AG04450 (cell line): ENCODE data around the gene RIC3. TPM values are rescaled to one million over a fixed set of nuclear protein-coding genes. Genes with fewer than 3 reads are reported as not detected.

Experiments
- CTCF ChIA-PET: fragments of 300-600, 350-600 bp; formaldehyde crosslinking; extraction: SDS; loops from one replicate; lab custom pipeline; 2022; ENCODE audit warnings: antibody characterized with exemption, inconsistent platforms; lab: Charles Lee
- POLR2A ChIA-PET: fragments of 350-600 bp; formaldehyde crosslinking; extraction: SDS; loops from one replicate; lab custom pipeline; 2021; ENCODE audit warnings: antibody characterized with exemption, inconsistent platforms; lab: Yijun Ruan, JAX
- DNase-seq: peaks from one replicate; pipeline ENCODE4 v3.0.0-alpha.2; 2011; ENCODE audit warnings: low read depth, low spot score
- H3K27ac ChIP-seq: one replicate; pipeline ENCODE4 v1.5.1; 2012; ENCODE audit warnings: low read depth, low read length, control low read depth
- H3K27me3 ChIP-seq: one replicate; pipeline ENCODE4 v1.6.0; 2012; ENCODE audit warnings: low read length; ENCODE audit not compliant: control insufficient read depth, insufficient read depth
- H3K4me3 ChIP-seq: 2 replicates; pipeline ENCODE4 v1.5.1; 2011; ENCODE audit warnings: mild to moderate bottlenecking, low read depth, low read length, control low read depth
- H3K9me3 ChIP-seq: 2 replicates; pipeline ENCODE4 v1.5.1; 2012; ENCODE audit warnings: low read length; ENCODE audit not compliant: control insufficient read depth, insufficient read depth
- polyA plus RNA-seq: library from polyadenylated mRNA; depleted of rRNA; stranded (reverse); fragments of >200 nt; gene quantifications from 2 replicates; pipeline ENCODE4 v1.2.3, GENCODE V29; 2011
- TF ChIP-seq, protein P1 (sequence below): IDR thresholded peaks from 2 replicates; pipeline ENCODE4 v1.5.1; 2011; ENCODE audit warnings: low read depth, low read length, control low read depth, inconsistent platforms

Gene RIC3
- polyA plus RNA-seq, 1 experiment: not detected

DNA sequence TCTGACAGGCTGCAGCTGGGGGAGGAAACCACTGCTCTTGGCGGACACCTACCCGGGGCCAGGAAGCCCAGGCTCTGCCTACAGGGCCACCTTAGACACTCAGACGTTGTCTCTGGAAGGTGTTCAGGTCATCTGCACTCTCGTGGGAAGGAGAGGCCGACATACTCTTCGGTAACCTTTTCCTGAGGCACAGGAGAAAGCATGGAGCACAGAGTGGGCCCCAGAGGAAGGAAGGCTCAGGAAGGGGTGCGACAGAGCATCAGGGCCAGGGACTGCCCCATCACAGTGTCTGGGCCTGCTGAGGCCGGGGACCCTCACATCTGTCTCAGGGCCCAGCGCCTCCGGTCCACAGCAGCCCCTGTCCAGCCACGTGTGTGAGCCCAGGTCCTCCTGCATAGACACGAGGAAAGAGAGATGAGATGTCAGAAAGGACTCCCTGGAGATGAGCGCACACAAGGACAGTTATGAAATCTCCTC is 106.0 kb downstream of the RIC3 start:
- no peak for DNase-seq

DNA sequence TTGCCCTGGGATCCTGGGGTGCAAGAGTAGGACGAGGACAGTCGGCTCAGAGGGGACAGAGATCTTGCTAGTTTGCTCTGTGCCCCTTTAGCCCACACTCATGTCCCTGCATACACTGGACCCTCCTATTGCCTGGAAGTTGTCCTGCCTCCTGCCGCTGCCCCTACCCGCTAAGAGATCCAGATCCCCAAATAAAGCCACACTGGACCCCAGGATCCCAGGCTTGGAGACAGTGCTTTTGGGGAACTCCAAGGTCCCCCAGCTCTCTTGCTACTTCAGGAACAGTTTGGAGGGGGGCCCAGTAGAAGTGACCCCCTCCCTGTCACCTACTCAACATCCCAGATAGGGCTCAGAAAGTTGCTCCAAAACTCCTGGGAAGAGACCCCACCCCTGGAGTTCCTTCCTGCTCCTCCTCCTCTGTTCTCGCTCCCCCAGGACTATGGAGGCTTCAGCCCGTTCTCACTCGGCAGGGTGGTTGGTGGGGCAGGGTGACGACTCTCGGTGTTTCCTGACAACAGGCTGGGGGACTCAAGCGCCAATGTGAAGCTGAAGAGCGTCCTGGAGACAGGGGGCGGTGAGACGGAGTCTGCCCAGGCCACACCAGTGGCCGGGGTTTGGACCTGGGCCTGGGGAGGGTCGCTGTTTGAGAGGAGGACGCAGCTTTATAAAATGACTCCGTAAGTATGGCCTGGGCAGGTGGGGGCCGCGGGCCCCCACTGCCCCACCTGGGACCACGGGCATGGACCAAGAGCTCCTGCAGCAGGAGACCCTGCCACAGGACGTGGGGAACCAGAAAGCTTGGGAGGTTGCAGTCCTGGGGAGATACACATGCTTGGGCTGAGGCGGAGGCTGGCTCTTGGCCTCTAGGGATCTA is 107.0 kb downstream of the RIC3 start:
- Histone ChIP-seq H3K27ac (no peak overlapping the region), H3K9me3 (no peaks in the 10 kb centered on the region), H3K4me3 (no peak overlapping the region), H3K27me3 (peaks cover 3% of the 10 kb centered on the region)
- TF ChIP-seq, protein P1, sequence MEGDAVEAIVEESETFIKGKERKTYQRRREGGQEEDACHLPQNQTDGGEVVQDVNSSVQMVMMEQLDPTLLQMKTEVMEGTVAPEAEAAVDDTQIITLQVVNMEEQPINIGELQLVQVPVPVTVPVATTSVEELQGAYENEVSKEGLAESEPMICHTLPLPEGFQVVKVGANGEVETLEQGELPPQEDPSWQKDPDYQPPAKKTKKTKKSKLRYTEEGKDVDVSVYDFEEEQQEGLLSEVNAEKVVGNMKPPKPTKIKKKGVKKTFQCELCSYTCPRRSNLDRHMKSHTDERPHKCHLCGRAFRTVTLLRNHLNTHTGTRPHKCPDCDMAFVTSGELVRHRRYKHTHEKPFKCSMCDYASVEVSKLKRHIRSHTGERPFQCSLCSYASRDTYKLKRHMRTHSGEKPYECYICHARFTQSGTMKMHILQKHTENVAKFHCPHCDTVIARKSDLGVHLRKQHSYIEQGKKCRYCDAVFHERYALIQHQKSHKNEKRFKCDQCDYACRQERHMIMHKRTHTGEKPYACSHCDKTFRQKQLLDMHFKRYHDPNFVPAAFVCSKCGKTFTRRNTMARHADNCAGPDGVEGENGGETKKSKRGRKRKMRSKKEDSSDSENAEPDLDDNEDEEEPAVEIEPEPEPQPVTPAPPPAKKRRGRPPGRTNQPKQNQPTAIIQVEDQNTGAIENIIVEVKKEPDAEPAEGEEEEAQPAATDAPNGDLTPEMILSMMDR: no peak
- no peak for DNase-seq
- ChIA-PET POLR2A (no interaction called here), CTCF (interaction anchor here (1.5 to 3.5 kb wide), 3 partner anchors 29 to 55 kb away, joined by 5 to 13 read pairs (median 8); no protein-coding TSS in a partner anchor)

More for the DNA sequence above, 106.0 kb downstream of the RIC3 start:
- CTCF ChIA-PET: interaction anchor here (1.7 to 3.5 kb wide), 2 partner anchors 29 to 37 kb away, joined by 7 to 13 read pairs; no protein-coding TSS in a partner anchor
- POLR2A ChIA-PET: no interaction called here
- H3K27ac ChIP-seq: no peak overlapping the region
- H3K4me3 ChIP-seq: no peak overlapping the region
- TF ChIP-seq, protein P1: no peak
- peaks cover 3% of the 10 kb centered on the region for H3K27me3 ChIP-seq
- H3K9me3 ChIP-seq: no peaks in the 10 kb centered on the region

DNA sequence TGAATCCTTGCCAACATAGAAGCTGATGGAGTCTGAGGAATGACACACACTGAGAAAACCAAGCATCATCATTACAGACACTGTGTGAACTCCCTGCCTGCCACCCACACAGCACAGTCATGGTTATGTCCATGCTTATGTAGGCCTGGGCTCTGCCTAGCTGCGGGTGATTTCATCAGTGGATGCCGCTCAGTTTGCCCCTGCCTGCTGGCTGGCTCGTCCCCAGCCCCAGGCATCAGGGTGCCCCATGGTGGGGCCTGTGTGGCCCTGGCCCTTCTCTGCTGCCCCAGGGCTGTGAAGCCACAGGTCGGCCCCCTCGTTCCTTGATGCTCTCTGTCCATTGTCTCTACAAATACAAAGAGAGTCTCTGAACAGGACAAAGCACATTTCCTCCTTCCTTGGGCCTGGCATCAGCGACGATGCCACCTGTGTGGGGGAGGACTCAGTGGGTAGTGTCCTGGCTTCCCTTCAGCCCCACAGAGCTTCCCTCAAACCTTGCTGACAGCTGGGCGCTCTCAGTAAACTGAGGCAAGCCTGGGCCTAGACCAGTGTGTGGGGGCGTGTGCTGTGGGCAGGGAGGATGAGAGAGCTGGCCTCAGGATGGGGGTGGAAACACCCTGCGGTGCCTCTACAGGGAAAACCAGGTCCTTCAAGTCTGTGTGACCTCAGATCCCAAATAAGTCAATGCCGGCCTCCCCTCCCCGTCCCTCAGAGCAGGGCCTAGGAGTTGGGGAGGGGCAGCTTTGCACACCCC is 107.8 kb downstream of the RIC3 start:
- DNase-seq: peak; percentile 46
- Histone ChIP-seq H3K9me3 (no peaks in the 10 kb centered on the region), H3K27me3 (peaks cover 3% of the 10 kb centered on the region), H3K4me3 (no peak overlapping the region), H3K27ac (peak overlapping the region; percentile 52)
- TF ChIP-seq, protein P1: no peak
- ChIA-PET CTCF (interaction anchor here (0.9 to 3.5 kb wide), 4 partner anchors 28 to 54 kb away, joined by 4 to 13 read pairs (median 6); no protein-coding TSS in a partner anchor), POLR2A (no interaction called here)

DNA sequence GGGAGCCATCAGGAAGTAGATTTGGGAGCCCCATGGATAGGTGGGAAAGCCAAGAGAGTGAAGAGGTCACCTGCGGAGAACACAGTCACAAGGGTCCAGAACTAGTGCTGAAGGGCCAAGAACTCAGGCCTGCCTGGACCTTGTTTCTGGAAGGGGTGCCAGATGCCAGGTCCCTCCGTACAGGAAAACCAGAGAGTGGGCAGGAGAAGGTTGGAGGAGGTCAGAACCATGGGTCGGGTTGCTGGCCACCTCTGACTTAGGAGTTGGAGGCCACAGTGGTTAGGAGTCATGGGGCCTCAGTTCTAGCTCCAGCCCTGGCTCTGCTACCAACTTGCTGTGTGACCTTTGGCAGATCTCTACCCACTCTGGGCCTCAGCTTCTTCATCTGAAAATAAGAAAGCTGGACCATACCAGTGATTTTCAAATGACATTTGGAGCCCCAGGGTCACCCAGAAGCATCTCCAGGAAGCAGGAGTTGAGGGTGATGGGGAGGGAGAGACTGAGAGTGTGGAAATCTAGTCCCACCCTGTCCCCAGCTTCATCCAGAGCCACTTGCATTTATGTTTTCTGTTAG is 108.6 kb downstream of the RIC3 start:
- Histone ChIP-seq H3K27ac (peak overlapping the region; percentile 52), H3K9me3 (no peaks in the 10 kb centered on the region), H3K4me3 (no peak overlapping the region), H3K27me3 (peaks cover 3% of the 10 kb centered on the region)
- no peak for DNase-seq
- TF ChIP-seq, protein P1: no peak
- ChIA-PET CTCF (interaction anchor here (0.9 to 2.4 kb wide), 3 partner anchors 27 to 39 kb away, joined by 4 to 16 read pairs (median 8); no protein-coding TSS in a partner anchor), POLR2A (no interaction called here)
